Inferior parietal cortex (tissue), 1 donor: ENCODE results near the gene BCOR.

Experiments used
- DNase-seq: peaks from one replicate; pipeline ENCODE4 v3.0.0-alpha.2; 2016; ENCODE audit errors: extremely low spot score

Gene BCOR

DNA sequence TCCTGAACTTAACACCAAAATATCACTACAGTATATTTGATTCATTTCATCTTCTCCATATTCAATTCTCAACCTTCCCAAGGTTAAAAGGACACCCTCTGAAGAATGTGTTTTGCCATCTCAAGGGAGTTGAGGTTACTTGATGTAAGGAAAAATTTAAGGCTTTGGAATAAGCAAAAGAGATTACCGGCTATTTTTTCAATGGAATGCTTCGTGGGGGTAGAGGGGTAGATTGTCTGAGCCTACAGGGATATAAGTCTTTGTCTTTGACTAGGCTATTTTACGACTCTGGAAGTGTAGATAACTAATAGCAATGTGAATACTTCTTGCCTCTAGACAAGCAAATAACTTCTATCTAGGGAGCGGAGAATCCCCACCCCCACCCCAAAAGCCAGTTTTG lies 78.2 kb downstream of the BCOR start:
- DNase-seq: no peak

DNA sequence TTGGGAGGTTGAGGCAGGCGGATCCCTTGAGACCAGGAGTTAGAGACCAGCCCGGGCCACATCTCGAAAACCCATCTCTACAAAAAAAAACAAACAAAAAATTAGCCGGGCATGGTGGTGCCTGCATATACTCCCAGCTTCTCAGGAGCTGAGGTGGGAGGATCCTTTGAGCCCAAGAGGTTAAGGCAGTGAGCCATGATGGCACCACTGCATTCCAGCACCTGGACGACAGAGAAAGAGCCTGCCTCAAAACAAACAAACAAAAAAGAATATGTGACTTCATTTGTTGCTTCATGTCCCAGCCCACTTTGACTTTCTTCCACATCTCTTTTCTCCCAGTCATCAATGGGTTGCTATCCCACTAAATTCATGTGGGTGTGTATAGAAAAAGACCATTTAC lies 79.7 kb downstream of the BCOR start:
- DNase-seq: no peak

DNA sequence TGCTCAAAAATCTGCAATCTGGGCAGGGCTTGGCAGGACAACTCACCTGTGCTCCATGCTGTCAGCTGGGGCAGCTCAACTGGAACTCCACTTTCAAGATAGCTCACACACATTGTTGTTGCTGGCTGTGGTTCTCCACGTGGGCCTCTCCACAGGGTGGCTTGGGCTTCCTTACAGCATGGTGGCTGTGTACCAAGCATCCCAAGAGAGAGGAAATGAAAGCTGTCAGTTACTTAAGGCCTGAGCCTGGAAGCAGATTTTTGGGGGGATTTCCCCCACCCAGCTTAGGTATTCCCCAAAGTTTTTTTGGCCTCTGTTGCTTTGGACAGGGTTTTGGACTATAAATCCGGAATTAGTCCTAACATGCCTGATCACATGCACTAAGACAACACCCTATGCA lies 81.0 kb downstream of the BCOR start:
- DNase-seq: no peak

DNA sequence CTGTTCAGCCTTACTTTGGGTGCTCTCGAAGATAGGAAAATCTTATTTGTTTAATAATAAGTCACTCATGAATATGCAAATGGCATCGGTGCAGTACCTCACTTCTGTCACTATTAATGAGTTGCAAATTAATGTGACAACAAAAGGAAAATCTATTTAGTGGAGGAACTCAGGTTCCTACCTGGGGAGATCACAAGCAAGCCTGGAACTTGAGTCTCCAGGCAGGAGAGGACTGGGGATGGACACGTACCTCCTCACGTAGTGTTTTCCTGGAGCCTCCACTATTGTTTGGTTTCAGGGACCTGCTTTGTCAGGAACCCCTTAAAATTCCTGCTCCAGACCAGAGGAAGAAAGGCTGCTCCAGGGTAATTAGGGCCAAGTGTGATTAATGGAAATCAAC lies 82.1 kb downstream of the BCOR start:
- no peak for DNase-seq

DNA sequence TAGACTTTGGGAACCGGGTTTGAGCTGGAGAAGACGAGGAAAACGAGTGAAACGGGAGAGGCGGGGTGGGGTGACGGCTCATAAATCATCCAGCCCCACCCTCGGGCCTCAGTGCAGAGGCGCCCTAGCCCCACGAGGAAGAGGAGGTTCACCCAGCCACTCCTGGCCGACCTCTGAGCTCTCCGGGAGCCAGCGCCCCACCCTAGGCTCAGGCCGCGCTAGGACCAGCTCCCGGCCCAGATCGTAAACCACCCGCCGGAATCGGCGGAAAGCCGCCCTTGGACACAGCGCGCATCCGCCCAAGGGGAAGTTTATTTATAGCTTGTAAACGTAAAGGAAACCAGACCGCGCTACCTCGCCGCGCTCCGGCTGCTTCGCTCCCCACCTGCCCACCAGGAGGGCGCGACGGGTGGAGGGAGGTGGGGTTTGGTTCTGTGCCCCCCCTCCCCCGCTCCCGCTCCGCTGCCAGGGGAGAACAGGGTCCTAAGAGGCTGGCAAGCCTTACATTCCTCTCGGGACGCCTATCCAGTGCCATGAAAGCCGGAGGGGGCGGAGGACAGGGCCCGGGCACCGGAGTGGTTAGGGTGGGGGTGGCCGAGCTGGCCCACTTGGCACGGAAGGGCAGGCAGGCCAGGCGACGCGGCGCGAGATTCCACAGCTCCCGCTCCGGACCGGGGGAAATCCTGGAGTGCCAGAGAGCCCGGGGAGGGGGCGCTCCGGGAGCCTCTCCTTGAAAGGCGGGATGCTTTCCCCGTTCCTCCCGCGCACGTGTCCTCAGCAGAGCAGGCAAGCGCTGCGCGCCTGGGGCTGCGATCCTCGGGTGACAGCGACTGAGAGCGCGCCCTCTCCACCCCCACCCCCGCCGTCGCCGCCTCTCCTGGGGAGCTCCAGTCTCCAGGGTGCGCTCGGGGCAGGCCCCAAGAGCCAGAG lies 84.2 kb downstream of the BCOR start:
- no peak for DNase-seq

DNA sequence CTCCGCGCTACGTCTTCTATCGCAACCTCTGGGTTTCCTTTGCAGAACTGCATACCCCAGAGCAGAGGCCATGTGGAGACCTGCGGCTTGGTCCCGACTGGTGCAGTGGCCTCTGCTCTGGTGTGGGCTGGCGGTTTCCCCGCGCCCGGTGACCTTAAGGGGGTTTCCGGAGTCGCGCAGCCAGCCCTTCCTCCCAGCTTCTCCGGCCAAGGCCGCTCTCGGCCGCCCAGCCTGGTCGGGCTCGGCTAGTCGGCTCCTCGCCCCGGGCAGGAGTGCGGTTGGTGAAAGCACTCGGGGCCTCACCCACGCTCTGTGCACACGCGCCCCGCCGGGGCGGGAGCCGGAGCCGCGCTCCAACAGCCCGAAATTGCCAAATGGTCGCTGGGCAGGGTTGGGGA lies 84.9 kb downstream of the BCOR start:
- DNase-seq: no peak

DNA sequence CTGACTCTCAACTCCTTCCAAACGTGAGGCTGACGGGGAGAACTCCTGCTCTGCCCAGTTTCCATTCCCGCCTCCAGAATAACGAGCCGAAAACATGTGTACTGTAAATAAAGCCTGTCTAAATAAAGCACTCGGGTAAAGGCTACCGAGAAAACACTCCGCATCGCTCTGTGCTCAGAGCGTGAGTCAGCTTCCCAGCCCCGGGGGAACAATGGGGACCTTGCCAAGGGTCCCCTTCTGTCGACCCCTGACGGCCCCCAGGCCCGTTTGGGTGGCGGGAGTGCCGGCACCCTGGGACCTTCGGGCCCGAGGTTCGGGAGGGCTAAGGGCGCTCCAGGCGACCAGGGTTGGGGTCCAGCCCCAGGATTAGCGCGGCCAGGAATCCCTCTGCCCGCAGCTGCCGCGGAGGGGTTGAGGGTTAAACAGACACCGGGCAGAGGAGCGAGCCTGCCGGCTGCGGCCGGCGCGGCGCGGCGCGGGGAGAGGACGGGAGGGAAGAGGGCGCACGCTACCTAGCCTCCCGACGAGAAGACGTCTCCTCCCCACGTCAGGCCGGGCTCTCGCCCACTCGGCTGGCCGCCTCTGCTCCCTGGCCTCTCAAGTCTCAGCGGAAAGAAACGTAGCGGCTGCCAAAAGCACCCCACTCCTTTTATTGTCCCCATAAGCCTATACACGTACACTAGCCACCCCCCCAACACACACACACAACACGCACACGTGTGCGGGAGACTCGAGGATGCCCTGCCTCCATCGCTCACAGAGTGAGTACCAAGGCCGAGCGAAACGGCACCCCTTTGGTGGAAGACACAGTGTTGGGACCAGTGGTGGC lies 85.5 kb downstream of the BCOR start:
- DNase-seq: no peak

DNA sequence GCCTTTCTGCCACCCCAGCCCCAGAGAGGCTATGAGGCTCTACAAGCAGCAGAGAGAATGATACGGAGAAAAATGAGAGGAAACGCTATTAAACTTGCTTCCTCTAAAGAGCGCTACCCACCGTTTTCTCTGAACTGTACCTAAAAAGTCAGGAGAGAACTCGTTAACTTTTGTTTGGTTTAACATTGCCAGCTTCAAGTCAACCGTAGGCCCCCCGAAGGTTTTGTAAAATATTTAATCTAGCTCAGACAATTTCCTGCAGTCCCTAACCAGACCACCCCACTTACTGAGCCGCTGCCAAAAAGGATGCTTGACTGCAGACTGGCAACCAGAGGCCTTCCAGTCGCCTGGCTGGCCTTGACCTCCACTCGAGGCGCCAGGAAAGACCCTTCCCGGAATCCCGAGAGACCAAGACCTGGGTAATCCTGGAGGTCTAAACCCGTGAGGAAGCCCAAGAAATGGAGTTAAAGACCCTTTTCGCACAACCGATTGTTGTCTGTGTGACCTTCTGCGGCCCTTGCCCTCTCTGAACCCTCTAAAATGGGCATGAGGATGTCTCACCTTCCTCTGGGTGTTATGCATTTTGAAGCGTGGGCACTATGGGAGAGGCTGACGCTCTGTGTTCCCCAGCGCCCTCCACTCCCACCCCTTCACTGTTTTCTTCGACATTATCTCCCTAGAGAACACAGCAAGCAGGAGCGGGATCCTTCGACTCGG lies 86.3 kb downstream of the BCOR start:
- DNase-seq: no peak

DNA sequence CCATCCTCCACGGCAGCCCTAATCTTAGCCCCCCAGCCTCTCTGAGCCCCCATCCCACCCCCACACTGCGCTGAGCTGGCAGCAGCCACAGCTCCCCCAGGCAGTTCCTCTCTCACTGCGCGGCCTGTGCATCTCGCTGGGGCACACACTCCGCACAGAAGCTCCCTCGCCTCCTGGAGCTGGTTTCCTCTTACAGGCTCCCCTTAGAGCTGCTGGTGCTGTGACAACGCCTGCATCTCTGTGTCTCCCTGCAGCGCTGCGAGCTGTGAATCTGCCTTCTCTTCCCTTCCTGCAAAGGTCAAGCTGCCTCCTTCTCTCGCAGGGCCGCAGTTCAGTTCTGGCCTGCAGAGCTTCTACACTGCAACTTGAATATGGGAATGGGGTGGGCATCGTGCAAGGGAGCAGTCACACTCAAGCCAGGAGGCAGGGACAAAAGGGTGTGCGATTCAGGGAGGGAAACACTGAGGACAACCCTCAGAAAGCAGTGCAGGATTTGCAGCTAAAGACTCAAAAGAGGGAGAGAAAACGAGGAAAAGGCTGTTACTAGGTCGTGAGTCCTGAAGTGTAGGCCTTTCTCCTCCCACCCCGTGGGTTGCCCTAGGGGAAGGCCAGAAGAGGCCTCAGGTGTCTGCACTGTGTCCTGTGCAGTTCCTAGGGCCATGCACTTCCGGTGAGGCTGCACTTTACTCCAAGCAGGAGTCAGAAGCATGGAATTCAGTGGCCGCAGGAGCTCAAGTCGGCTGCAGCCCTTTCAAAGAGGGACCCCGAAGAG lies 87.0 kb downstream of the BCOR start:
- DNase-seq: no peak

DNA sequence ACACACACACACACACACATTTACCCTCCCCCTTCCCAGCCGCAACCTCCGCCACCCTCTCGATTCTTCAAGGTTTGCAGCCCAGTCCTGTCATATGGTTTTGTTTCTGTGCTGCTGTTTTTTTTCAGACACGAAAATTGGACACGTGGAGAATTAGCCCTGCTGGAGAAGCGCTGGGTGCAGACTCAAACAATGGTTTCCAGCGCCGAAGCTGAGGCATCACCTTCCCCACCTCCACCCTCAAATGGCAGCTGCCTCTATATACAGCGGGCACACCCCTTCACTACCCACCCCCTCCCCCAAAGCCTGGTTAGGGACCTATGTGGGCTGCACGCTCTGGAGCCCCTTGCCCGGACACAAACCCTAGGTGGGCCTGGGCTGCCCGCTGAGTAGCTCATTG lies 87.9 kb downstream of the BCOR start:
- DNase-seq: no peak

DNA sequence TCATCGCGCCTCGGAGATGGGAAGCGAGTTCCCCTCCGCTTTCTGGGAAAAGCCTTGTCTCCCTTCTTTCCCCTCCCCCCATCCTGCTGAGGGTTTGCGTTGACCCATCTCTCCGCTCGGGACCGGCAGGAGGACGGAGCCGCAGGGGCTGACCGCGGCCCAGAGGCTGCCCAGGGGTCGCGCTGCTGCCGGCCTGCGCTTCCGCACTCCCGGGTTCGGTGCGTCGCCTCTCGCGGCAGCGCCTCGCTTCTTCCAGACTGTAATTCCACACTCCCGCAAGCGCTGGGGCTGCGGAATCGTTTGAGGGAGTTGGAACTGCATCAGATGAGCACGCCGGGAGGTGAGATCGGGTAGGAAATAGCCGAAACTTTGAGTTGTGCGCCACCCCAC lies 88.3 kb downstream of the BCOR start:
- DNase-seq: no peak

DNA sequence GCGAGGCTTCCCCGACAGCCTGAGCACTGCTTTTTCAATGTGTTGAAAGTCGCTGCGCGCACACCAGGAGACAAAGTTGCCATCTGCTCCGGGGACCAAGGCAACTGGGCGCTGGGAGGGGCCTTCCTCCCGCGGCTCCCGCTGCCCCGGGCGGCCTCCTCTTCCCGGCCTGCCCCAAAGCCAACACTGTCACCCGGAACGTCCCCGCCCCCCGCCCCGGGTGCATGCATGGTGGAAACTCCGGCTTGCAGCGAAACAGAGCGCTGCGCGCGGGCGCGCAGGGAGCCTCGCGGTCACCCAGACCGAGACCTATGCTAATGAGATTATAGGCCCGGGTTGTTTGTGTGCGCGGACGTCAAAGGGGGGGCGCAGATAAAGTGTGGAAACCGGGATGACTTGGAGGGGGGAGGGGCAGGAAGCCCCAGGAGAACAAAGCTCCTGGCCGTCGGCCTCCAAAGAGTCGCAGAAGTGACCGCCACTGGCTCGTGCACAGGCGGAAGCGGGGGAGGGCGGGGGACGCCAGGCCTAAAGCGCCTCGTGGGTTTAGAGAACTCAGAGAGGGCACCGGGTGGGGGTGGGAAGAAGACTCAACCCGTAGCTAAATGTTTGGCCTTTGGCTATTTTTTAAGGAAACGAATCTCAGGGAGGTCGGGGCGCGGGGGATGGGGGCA lies 88.8 kb downstream of the BCOR start:
- DNase-seq: no peak

DNA sequence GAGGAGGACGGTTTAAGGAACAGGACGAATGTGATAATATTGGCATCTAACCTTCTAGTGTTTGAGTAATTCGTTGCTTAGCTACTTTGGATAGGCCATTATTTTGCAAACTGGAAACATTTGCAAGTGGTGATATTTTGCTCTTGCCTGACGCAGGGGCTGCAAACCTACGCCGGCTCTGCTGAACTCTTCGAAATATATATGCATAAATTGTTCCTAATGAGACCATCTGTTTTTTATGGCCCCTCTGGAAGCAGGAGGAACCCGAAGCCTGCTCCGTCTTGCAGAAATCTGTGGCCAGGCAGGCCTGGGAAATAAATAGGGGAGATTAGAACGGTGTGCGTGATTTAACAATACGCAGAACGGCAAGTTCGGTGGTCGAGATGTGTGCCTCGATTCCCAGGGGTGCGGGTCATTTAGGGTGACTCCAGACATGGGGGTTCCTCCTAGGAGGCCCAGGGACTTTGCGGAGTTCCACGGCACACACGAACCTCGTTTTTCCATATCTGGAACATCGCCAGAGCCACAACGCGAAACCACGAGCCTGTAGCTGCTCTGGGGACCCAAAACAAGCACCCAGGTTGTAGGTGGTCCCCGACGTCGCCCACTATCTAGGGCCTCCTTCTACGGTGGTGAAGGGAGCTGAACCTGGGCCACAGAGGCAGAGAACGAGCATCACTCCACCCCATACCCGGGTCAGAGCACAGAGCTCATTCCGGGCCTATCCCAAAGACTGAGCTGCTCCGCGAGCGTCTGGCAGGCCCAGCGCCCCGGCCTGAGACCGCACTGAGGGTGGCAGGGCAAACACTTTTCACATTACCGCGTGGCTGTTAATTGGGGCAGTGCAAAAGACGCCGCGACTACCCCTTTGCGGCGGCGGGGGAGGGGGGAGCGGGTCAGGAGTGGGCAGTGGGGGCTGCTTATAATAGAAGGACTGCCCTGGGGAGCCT lies 89.7 kb downstream of the BCOR start:
- no peak for DNase-seq

DNA sequence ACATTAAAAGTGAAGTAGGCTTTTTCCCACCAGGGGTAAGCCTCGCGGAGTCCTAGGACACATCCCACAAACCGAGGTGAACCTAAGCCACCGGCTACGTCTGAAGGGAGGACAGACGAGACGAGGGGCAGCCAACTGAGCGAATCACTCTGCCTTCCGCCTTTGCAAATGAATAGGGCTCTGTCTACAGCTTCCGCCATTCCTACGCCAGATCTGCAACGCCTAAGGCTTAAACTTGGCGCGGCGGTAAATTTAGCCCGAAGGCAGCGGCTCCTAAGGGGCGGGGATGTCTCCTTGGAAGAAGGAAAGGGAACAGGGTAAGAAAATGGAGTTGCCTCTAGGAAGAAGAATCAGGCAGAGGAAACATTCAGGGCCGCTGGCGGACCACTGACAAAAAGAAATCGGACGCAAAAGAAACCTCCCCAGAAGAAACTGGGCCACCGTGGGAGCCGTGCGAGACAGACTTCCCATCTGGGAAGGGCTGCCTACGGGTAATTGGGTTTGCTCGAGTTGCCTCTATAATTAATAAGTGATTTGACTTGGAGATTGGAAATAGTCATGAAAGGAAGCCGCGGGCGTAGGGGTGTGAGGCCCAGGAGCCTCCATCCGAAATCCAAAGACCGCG lies 90.5 kb downstream of the BCOR start:
- DNase-seq: no peak

DNA sequence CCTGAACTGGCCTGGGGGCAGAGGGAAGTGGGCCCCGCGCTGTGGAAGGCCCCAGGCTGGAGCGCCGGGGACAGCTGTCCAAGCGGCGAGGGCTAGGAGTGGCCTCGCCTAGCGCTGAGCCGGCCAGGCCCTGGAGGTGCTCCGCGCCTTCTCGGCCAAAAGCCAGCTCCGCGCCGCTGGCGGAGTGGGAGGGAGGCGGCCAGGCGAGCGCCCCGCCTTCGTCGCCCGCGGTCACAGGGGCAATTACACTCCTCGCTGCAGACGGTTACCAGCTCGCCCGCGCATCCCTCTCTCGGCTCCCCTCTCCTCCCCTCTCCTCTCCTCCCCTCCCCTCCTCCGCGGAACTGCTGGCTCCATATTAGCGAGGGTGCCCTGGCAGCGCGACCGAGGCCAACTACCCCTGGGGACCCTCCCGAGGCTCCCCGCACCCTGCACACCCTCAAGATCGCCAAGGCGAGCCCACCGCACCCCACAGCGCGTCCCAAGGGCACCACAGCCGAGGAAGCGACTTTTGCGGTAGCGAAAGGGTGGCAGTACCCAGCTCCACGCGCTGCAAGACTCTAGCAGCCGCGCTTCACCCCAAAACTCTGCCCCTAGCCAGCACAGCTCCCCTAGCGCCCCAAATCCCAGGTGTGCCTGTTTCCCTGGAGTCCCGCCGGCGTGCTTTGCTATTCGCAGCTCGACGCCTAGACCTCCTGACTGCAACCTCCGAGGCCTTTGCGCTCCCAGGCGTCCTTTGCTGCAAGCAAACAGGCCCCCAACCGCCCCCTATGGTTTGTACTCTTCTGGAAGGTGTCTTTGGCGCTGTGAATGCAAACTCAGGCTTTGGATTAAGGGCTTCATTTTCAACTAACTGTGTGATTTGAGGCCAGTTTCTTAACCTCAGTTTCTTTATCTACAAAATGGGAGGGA lies 91.4 kb downstream of the BCOR start:
- DNase-seq: no peak

DNA sequence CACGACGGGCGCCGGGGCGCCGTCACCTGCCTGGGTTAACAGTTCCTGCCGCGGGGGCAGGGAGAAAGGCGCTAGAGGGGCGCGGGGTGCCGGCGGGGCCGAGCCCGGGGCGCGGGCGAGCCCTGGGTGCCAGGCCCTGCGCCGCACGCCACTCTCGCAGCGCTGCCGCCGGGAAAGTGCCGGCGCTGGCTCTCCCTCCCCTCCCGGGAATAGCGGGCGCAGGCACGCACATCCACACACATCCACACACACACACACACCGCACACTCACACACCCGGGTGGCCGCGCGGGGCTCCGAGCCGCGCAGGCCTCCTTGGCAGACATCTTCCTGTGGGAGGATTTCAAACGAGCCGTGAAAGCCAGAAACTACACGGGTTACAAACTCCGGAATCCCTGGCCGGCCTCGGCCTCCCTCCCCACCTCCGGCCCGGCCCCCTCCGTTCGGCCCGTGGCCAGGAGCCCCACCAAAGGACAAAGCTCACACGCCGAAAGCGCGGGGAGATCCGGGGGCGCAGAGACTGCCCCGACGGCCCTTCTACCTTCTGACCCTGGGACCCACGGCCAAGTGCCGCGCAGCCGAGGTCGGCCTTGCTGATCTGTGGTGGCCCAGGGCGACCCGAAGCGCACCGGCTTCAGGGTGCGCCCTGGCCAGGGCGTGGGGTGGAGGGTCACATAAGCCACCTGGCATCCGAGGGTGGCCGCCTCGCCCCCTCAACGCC lies 92.3 kb downstream of the BCOR start:
- DNase-seq: no peak

DNA sequence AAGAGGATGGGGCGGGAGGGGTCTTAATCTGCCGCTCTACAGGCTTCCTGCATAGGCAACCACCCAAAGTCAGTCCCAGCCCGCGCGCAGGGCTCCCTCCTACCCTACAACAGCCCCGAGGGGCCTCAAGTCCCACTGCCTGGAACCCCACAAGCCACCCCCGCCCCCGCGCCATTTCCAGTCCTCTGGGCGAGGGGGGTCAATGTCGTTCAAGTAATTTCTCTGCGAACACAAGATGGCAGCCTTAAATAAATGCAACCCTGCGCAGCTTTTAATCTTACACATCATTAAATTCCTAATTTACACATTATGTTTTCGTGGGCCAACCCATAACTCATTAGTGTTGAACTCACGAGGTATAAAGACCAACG lies 92.9 kb downstream of the BCOR start:
- no peak for DNase-seq

DNA sequence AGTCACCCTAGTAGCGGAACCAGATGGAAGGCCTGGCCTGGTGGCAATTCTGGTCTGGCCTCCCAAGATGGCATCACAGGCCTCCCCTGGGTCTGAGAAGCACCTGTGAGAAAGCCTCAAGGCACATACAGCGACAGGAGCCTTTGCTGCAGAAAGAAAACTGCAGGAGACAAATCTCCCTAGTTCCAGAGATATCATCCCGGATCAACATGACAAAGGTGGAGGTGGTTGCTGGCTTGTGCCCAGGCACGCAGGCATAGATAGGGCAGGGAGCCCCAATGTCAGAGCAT lies 93.6 kb downstream of the BCOR start:
- DNase-seq: no peak
